GM21360 (cell line): ENCODE results near the gene SPART.
"Not testable (repeated sequence)": the region's sequence is repeated elsewhere in the genome, so short reads cannot be mapped to it uniquely, and the experiment has no call there.

Experiments used
- ATAC-seq: cut with Tn5 transposase; IDR thresholded peaks from one replicate; pipeline ENCODE4 v1.9.1; 2021; ENCODE audit warnings: mild to moderate bottlenecking, moderate library complexity; ENCODE audit not compliant: unreplicated experiment

SPART gene

DNA sequence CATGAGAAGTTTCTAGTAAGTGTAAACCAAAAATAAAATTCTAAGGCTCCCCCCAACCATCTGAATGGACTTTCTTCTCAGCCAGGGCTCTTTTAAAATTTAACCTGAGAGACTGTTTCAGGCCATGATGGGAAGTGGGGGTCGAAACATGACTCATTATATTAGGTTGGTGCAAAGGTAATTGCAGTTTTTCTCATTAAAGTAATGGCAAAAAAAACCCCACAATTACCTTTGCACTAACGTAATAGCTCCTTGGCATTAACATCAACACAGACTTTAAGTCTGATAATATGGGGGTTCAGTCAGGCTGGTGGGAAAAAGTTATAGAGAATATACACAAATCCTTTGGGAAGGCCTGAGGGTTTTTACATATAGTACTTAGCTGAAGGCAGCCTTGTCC, 9.4 kb upstream of the SPART start:
- no peak for ATAC-seq

GRCh38 chr13:36354842-36355623, 8.8 kb upstream of the SPART start:
- ATAC-seq: no peak

- ATAC-seq: no peak
Observed at GRCh38 chr13:36353001-36353400, 6.8 kb upstream of the SPART start.

- no peak for ATAC-seq
Observed at GRCh38 chr13:36352350-36352749, 6.2 kb upstream of the SPART start.

- no peak for ATAC-seq
Observed at GRCh38 chr13:36347531-36348210, 1.5 kb upstream of the SPART start.

- no peak for ATAC-seq
Observed at GRCh38 chr13:36345438-36346221, 564 bp downstream of the SPART start.

- ATAC-seq: no peak
Observed at GRCh38 chr13:36344886-36345437, 1.2 kb downstream of the SPART start.

- no peak for ATAC-seq
Observed at GRCh38 chr13:36344173-36344572, 2.0 kb downstream of the SPART start.

DNA sequence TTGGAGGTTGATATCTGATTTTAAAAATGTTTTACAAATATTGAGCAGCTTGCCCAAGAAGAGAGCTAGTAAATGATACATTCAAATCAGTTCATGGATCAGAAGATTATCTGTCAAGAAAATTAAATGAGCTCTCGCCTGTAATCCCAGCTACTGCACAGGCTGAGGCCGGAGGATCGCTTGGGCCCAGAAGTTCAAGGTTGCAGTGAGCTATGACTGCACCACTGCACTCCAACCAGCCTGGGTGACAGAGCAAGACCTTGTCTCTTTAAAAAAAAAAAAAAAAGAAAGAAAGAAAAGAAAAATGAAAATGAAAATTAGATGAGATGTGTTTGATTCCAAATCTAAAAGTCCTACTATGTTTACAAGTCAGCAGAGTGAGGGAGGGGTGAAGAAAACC, 2.4 kb downstream of the SPART start:
- ATAC-seq: no peak

- no peak for ATAC-seq
Observed at GRCh38 chr13:36342715-36343114, 3.5 kb downstream of the SPART start.

DNA sequence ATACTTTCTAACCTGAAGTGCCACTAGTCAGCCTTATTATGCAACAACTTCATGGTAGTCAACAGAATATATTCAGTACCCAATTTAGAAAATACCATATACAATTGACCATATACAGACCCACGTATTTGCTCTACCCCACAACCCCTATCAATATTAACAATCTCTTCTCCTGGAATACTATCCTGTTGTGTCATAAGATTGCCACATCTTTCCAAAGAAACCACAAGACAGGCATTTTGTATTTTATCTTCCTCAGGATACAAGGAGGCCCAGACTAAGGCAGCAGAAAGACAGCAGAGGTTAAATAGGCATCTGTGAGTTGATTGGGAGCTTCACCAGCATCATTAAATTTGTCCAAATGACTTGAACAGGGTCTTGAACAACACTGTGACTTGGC, 4.5 kb downstream of the SPART start:
- no peak for ATAC-seq

DNA sequence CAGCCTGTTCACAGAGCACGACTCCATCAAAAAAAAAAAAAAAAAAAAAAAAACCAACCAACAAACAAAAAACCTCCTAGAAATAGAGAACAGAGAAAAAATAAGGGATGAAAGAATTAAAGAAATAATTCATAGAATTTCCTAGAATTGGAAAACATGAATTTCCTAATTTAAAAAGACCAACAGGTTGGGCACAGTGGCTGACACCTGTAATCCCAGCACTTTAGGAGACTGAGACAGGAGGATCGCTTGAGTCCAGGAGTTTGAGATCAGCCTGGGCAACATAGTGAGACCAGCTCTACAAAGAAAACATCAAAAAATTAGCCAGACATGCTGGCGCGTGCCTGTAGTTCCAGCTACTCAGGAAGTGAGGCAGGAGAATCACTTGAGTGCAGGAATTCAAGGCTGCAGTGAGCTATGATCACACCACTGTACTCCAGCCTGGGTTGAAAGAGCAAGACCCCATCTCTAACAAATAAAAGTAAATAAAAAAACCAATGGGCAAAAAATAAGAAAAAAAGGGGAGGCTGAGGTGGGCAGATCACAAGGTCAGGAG, 6.5 kb downstream of the SPART start:
- ATAC-seq: no peak

DNA sequence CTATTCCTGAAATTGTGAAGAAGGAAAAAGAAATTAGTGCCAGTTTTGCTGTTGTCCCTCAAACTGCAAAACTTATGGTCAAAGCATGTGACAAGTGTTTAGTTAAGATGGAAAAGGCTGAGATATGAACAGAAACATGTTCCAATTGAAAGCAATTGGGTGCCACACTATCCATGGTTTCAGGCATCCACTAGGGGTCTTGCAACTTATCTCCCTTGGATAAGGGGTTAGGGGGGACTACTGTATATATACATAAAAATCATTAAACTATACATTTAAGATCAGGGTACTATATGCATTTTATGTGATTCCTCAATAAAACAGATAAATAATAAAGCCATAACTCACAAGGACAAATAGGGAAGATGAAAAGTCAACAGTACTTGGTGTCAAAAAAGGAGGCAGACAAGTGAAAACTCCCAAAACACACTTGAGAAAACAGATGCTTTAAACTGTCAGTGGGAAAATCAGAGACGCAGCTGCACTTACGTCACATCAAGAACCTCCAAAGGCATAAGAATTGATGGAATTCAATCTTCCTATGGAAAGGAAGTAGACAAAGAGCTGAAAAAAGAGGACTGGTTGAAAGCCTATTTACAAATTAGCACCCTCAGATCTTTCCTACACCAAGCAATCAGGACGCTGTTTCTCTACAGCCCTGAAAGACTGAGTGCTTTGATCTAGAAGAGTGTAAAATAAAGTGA, 8.1 kb downstream of the SPART start:
- no peak for ATAC-seq

DNA sequence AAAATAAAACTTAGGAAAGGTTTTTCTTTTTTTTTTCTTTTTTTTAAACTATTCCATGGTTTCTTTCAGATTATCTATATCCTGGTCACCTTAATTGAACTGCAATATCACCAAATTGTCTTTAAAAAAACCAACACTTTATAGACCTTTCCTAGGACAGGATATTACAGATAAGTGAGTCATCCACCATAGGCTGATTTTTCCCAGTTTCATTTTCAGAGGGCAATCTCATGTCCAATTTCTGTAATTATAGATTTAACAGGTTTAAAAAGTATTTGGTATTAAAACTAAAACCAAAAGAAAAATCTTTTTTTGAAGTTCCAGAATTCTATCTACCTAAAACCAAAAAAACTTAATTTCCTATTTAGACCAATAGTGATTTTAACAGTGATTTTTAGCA, 13.2 kb downstream of the SPART start:
- no peak for ATAC-seq

GRCh38 chr13:36332255-36332654, 13.9 kb downstream of the SPART start:
- ATAC-seq: not testable (repeated sequence)

DNA sequence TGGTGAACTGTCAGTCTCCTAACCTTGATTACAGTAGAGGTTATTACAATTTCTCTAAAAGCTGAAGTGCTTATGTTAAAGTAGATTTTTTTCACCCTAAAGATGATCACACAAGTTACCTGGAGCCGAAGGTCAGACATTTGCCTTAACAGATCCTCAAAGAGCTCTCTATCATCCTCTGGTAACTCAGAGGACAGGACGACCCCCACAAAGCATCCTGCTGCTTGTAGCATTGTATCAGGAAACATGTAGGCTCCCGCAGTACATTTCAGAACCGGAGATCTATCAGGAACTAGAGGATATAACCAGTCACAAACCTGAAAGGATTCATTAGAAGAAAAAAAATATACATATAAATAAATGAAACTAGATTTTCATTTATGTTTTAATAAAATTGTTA, 14.9 kb downstream of the SPART start:
- no peak for ATAC-seq

DNA sequence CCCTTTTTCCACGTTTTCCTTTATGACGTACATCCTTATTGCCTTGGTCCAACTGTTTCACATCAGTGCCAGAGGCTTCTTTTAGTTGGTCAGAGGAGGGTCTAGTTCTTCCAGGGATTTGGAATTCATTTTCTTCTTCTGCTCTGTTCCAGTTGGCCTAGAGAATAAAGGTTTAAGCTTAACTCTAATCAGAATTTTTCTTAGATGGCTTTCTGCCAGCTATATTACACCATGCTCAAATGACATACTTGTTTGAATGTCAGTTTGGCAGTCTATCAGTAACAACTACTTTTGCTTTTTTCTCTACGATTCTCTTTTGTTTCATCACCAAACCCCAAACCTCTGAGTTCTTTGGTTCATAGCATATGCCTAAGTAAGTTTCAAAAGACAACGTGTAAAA, 16.8 kb downstream of the SPART start:
- no peak for ATAC-seq

- ATAC-seq: no peak
Observed at GRCh38 chr13:36328821-36329220, 17.4 kb downstream of the SPART start.

DNA sequence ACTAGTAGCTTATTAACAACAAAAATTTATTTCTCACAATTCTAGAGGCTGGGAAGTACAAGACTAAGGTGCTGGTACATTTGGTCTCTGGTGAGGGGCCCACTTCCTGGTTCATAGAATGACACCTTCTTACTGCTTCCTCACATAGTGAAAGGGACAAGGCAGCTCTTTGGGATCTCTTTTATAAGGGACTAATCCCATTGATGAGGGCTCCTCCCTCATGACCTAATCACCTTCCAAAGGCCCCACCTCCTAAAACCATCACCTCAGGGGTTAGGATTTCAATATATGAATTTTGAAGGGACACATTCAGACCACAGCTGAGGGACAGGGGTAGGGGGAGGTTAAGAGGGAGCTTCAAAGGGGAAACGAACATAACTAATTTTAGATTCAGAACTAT, 20.3 kb downstream of the SPART start:
- ATAC-seq: no peak

DNA sequence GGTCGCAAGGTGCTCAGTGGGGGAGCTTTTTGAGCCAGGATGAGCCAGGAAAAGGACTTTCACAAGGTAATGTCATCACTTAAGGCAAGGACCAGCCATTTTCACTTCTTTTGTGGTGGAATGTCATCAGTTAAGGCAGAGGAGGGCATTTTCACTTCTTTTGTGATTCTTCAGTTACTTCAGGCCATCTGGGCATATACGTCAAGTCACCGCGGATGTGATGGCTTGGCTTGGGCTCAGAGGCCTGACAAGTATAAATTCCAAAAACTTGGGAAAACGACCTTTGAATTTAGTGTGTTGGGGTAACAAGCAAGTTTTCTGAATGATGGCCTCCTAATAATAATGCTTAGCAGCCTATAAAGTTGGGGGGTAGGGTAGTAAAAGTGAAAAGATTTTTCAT, 21.3 kb downstream of the SPART start:
- ATAC-seq: not testable (repeated sequence)
